Measurements from ENCODE around the gene ABCA2.

DNA sequence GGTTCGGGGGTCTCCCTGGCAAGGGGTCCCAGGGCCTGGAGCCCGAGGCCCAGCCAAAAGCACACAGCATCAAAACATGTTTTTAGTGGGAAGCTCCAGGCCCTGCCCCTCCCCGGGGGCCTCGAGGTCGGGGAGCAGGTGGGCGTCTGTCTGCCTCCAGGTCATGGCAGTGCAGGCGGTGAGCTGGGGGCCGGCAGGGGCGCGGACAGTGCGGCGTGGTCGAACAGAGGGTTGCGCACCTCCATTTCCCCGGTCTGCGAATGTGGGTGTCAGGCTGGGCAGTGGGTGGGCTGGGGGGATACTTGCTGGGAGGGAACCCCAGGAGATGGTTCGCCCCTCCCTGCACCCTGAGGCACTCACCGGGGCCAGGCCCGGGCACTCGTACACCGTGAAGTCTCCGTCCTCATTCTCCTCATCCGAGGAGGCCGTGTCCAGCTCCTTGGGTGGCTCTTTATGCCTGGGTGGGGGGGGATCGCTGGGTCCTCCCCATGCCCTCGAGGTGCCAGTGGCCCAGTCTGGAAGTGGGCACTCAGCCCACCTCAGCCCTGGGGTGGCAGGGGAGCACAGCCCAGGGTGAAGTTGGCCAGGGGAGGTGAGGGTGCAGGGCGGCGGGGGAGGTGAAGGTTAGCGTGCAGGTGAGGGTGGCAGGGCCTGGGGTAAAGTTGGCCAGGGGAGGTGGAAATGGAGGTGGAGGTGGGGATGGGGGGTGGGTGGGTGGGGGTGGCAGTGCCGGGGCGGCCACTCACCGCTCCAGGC lies 11.8 kb upstream of the ABCA2 start:
- TF ChIP-seq SP1 (IDR thresholded peaks at IDR 0.05), result no peak
- TF ChIP-seq FOXK2 (IDR thresholded peaks at IDR 0.05), result no peak
- TF ChIP-seq BHLHE40 (IDR thresholded peaks at IDR 0.05; ENCODE audit: borderline replicate concordance), result no peak
- no peak for TF ChIP-seq SUZ12 (IDR thresholded peaks at IDR 0.05)
- TF ChIP-seq FOXM1 (IDR thresholded peaks at IDR 0.05; ENCODE audit: borderline replicate concordance), result no peak
- no peak for TF ChIP-seq NFRKB (IDR thresholded peaks at IDR 0.05)
- no peak for TF ChIP-seq FOXA1 (IDR thresholded peaks at IDR 0.05)
- no peak for TF ChIP-seq TARDBP (IDR thresholded peaks at IDR 0.05)
- TF ChIP-seq HDGF (IDR thresholded peaks at IDR 0.05; ENCODE audit: borderline replicate concordance), result no peak
- no peak for TF ChIP-seq CTBP1 (IDR thresholded peaks at IDR 0.05; ENCODE audit: borderline replicate concordance)
- TF ChIP-seq, protein P1, sequence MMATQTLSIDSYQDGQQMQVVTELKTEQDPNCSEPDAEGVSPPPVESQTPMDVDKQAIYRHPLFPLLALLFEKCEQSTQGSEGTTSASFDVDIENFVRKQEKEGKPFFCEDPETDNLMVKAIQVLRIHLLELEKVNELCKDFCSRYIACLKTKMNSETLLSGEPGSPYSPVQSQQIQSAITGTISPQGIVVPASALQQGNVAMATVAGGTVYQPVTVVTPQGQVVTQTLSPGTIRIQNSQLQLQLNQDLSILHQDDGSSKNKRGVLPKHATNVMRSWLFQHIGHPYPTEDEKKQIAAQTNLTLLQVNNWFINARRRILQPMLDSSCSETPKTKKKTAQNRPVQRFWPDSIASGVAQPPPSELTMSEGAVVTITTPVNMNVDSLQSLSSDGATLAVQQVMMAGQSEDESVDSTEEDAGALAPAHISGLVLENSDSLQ (IDR thresholded peaks at IDR 0.05), result no peak
